GM18526 (cell line): Measurements from ENCODE around the gene PTCHD1.

ENCODE experiments used
- POLR2A ChIP-seq: IDR thresholded peaks from 3 replicates; pipeline ENCODE4 v1.6.1; 2011; ENCODE audit not compliant: insufficient read length; ENCODE audit errors: extremely low read depth

PTCHD1 gene

DNA sequence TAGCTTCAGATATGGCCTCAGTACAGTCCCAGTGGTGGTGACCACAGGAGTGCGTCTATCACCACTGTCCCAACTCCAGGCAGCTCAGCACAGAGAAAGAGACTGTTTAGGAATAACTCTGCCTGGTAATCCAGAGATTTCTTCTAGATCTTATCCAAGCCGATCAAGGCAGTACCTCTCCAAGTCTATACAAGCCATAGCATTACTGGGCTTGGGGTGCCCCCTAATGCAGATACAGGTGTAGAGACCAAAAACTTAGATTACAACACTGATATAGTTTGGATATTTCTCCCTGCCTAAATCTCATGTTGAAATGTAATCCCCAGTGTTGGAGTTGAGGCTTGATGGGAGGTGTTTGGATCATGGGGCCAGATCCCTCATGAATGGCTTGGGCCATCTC, 100.9 kb downstream of the PTCHD1 start:
- no peak for TF ChIP-seq POLR2A

DNA sequence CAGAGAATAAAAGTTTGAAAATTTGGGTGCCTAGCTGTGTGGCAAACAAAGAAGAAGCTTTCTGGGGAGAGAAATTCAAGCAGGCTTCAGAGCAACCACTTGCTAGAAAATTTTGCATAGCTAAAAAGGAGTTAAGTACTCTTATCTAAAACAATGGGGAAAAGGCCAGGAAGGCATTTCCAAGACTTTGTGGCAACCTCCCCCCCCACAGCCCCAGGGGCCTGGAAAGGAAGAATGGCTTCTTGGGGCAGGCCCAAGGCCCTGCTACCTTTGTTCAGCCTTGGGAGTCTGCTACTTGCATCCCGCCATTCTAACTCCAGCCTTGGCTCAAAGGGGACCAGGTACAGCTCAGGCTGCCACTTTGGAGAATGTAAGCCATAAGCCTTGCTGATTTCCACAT, 102.2 kb downstream of the PTCHD1 start:
- TF ChIP-seq POLR2A, result no peak

DNA sequence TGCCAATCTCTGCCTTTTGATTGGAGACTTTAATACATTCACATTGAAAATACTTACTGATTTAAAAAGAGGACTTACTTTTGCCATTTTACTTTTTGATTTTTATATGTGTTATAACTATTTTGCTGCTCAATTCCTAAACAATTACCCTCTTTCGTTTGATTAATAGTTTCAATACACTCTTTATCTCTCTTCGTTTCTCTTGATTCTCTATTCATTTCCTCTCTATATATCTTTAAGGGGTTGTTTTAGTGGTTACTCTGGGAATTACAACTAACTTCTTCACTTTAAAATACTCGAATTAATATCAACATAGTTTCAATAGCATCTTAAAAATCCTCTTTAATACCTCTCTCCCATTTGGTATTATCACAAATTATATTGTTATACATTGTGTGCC, 116.6 kb downstream of the PTCHD1 start:
- TF ChIP-seq POLR2A, result no peak
